ENCODE data around the gene WNT9B.
A peak's percentile ranks its signal among the peaks of the same experiment; 100 is the strongest.

WNT9B gene

GRCh38 chr17:46885415-46886309, 34.3 kb downstream of the WNT9B start:
- no peak for DNase-seq

DNA sequence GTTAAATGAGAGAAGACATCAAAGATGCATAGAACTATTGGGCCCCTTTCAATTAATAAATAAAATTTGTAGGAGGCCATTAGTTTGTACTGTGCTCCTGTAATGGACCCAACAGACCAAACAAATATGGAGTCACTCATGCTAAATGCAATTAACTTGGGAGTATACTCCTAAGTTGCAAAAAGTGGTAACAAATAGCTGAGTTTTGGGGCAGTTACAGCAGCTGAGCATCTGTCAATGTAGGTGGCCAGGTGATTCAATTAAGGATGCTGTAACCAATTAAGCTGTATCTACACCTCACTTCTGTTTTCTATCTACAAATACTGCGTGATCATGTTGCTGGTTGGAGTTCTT, 34.9 kb downstream of the WNT9B start:
- DNase-seq = no peak

- DNase-seq = no peak
Measured at GRCh38 chr17:46887717-46888116, 36.3 kb downstream of the WNT9B start.

DNA sequence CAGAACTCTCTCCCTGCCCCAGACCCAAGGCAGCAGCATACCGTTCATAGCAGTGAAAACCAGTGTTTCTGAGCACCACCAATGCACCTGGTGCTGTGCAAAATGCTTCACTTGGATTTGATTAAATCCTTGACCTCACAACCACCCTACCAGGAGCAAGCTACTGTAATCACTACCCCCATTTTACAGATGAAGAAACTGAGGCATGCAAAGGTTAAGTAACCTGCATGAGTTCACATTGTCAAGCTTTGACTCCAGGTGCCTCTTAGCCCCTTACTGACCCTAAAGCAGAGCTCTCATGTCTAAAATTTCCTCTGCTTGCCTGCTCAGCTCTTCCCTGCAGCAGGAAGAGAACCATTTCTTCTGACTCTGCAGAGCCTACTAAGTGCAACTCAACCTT, 37.3 kb downstream of the WNT9B start:
- no peak for DNase-seq

- no peak for DNase-seq
Measured at GRCh38 chr17:46889519-46889918, 38.1 kb downstream of the WNT9B start.

- DNase-seq = no peak
Measured at GRCh38 chr17:46889992-46890564, 38.7 kb downstream of the WNT9B start.

DNA sequence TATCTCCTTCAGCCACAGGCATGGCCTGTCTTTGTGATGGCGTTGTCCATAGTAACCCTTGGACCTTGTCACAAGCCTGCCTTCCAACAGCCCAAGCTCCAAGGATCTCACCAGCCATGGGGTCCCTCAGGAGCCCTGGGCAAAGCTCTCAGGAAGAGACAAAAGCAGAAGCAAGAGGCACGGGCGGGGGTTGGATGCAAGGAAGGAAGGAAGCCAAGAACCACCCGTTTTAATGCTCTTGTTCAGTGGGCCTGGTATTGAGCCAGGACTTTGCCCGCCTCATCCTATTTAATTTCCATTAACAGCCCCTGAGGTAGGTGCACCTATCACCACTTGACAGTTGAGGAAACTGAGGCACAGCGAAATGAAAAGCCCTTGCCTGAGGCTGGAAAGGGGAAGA, 39.3 kb downstream of the WNT9B start:
- DNase-seq = no peak

DNA sequence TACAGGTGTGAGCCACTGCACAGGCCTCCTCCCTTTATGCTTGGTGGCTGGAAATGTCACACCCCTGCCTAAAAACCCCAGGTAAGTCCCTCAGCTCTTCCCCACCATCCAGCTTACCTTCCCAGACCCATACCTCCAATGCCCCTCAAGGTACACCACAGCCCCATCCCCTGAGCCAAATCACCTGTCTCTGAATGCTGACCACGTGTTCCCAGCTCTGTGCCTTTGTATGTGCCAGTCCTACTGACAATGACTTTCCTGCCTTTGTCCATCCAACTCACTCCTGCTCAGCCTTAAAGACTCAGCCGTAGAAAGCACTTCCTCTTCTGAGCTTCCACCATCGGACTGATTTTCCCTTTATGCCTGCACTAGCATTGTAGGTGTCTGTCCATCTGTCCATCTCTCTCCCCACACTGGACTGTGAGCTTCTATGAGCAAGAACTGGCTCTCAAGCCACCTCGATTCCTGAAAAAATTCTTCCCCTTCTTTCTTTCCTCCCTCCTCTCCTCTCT, 40.9 kb downstream of the WNT9B start:
- DNase-seq = no peak

- DNase-seq = no peak
Measured at GRCh38 chr17:46894024-46894423, 42.6 kb downstream of the WNT9B start.

DNA sequence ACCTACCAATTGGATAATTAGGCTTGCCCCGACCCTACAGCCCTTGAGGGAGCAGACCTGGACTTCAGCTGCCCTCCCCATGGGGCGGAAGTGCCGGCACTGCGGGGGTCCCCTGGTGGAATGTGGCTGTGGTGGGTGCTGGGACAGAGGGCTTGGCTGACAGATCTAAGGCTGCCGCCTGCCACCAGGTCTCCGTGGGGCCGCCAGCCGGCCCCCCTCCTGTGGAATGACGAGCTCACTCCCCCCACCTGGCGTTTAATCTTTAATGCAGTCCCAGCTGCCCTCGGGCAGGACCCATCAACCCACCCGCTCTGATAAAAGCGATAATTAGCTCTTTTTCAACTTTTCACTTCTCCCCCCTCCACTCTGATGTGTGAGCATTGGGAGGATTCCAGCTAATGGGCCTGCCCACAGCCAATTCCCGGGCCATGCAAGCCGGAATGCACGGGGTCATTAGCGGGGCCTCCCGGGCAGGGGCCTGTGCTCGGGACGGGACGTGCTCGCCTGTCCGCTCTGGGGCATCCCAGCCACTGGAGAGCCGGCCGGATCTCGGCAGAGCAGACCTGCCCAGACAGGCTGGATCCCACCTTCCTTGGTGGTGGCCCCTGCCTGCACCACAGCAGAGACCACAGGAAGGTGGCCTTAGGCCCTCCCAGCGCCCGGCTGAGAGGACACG, 43.2 kb downstream of the WNT9B start:
- no peak for DNase-seq

- no peak for DNase-seq
Measured at GRCh38 chr17:46895171-46895570, 43.8 kb downstream of the WNT9B start.

GRCh38 chr17:46896991-46897390, 45.6 kb downstream of the WNT9B start:
- DNase-seq = no peak

- no peak for DNase-seq
Measured at GRCh38 chr17:46898364-46898763, 47.0 kb downstream of the WNT9B start.

DNA sequence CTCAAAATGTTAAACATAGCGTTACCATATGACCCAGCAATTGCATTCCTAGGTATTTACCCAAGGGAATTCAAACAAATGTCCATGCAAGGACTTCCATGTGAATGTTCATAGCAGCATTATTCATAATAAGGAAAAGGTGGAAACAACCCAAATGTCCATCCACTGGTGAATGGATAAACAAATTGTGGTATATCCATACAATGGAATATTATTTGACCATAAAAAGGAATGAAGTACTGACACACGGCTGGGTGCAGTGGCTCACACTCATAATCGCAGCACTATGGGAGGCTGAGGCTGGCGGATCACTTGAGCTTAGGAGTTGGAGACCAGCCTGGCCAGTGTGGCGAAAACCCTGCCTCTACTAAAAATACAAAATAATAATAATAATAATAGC, 47.5 kb downstream of the WNT9B start:
- no peak for DNase-seq

DNA sequence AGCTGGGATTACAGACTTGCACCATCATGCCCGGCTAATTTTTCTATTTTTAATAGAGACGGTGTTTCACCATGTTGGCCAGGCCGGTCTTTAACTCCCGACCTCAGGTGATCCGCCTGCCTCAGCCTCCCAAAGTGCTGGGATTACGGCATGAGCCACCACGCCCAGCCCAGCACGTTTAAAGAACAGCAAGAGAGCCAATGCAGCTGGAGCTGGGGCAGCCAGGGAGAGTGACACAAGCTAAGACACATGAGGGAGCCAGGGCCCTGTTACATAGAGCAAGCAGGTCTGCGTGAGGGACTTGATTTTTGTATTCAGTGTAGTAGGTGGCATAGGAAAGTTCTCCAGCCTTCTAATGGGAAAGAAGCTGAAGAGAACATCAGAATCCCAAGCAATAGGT, 49.9 kb downstream of the WNT9B start:
- no peak for DNase-seq

DNA sequence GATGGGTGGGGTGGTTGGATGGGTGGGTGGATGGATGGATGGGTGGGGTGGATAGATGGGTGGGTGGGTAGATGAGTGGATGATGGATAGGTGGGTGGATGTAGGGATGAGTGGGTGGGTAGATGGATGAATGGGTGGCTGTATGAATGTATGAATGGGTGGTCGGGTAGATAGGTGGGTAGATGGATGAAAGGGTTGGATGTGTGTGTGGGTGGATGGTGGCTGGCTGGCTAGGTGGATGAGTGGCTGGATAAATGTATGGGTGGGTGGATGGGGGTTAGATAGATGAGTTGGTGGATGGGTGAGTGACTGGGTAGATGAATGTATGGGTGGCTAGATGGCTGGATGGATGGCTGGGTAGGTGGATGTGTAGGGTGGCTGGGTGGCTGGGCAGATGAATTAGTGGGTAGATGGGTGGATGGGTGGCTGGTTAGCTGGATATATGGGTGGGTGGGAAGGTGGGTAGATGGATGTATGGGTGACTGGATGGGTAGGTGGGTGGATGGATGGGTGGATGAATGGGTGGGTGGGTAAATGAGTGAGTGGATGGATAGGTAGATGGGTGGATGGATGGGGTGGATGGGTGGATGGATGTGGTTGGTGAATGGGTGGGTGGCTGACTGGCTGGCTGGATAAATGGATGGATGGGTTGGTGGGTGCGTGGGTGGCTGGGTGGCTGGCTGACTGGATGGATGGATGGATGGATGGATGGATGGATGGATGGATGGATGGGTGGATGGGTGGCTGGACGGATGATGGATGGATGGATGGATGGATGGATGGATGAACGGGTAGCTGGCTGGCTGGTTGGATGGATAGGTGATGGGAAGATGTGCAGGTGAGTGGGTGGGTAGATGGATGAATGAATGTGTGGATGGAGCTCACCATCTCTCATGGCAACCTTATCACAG, 52.6 kb downstream of the WNT9B start:
- no peak for DNase-seq

- DNase-seq = no peak
Measured at GRCh38 chr17:46908068-46908737, 56.8 kb downstream of the WNT9B start.

- peak; percentile 20 for DNase-seq
Measured at GRCh38 chr17:46910179-46910927, 59.0 kb downstream of the WNT9B start.

GRCh38 chr17:46911311-46911710, 59.9 kb downstream of the WNT9B start:
- no peak for DNase-seq

DNA sequence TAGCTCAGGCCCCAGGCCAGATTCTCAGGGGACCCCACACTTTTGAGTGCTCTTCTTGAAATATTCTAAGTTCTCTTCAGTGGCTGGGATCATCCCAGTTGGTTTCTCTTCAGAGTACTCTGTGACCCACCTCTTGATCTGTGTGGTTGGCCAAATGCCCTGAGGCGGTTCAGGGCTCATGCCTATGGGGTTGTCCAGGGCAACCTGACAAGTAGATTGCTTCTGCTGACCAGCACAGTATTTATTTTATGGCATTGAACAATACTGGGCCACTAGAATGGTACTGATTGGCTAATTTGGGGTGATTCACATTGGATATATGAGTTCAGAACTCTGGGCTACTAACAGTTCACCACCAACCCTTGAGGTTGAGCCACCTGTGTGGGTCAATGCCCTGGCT, 64.2 kb downstream of the WNT9B start:
- DNase-seq = no peak

- no peak for DNase-seq
Measured at GRCh38 chr17:46916211-46916610, 64.8 kb downstream of the WNT9B start.

DNA sequence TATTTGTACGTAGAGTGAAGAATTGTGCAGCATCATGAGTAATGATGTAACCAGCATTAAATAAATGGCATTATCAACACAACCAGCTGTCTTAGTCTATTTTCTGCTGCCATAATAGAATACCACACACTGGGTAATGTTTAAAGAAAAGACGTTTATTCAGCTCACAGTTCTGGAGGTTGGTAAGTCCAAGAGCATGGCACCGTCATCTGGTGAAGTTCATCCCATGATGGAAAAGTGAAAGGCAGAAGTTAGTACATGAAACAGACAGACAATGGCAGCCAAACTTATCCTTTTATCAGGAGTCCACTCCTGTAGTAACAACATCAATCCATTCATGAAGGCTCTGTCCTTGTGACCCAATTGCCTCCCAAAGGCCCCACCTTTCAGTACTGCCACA, 65.2 kb downstream of the WNT9B start:
- no peak for DNase-seq
